Activated CD4-positive, CD25-positive, alpha-beta regulatory T cell (primary cell): ENCODE data around the gene CAPN1.

Experiments used
- DNase-seq, 4 experiments: peaks; one replicate each; lab custom pipeline; 2025; lab: John Stamatoyannopoulos, UW

The CAPN1 gene

GRCh38 chr11:65260756-65261590 lies 79.2 kb downstream of the CAPN1 start:
- no peak for DNase-seq
